Liver (tissue), 3 donors: ENCODE measurements around the gene ARFIP1.

Source experiments
- JUND ChIP-seq, 2 donors: IDR thresholded peaks; 2 replicates each; pipeline ENCODE4 v1.6.1; 2016; ENCODE audit warnings: antibody characterized with exemption in 2 of 2
- MAX ChIP-seq: IDR thresholded peaks from 2 replicates; pipeline ENCODE4 v1.6.1; 2016; ENCODE audit warnings: antibody characterized with exemption
- RAD21 ChIP-seq, 2 donors: IDR thresholded peaks; 2 replicates each; pipeline ENCODE4 v1.6.1; 2016; ENCODE audit warnings: antibody characterized with exemption in 2 of 2, mild to moderate bottlenecking in 2 of 2
- SP1 ChIP-seq: IDR thresholded peaks from 2 replicates; pipeline ENCODE4 v1.6.1; 2018; ENCODE audit warnings: antibody characterized with exemption, mild to moderate bottlenecking
- YY1 ChIP-seq: IDR thresholded peaks from 2 replicates; pipeline ENCODE4 v1.6.1; 2016; ENCODE audit warnings: antibody characterized with exemption, mild to moderate bottlenecking
- TF ChIP-seq, protein P1 (sequence below): fragments of 150-350 bp; IDR thresholded peaks from 2 replicates; pipeline ENCODE4 v1.5.1; 2017; ENCODE audit warnings: improper control_type of control experiment, low read depth, low read length; ENCODE audit not compliant: missing input control
- TF ChIP-seq, protein P2 (sequence below): IDR thresholded peaks from 2 replicates; pipeline ENCODE4 v1.6.1; 2016; ENCODE audit warnings: antibody characterized with exemption
- donor health status: healthy.
- donor health status: healthy.

- TF ChIP-seq, protein P1, sequence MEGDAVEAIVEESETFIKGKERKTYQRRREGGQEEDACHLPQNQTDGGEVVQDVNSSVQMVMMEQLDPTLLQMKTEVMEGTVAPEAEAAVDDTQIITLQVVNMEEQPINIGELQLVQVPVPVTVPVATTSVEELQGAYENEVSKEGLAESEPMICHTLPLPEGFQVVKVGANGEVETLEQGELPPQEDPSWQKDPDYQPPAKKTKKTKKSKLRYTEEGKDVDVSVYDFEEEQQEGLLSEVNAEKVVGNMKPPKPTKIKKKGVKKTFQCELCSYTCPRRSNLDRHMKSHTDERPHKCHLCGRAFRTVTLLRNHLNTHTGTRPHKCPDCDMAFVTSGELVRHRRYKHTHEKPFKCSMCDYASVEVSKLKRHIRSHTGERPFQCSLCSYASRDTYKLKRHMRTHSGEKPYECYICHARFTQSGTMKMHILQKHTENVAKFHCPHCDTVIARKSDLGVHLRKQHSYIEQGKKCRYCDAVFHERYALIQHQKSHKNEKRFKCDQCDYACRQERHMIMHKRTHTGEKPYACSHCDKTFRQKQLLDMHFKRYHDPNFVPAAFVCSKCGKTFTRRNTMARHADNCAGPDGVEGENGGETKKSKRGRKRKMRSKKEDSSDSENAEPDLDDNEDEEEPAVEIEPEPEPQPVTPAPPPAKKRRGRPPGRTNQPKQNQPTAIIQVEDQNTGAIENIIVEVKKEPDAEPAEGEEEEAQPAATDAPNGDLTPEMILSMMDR, result no peak
- TF ChIP-seq, protein P2, sequence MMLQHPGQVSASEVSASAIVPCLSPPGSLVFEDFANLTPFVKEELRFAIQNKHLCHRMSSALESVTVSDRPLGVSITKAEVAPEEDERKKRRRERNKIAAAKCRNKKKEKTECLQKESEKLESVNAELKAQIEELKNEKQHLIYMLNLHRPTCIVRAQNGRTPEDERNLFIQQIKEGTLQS, result no peak
- TF ChIP-seq RAD21 (IDR thresholded peaks at IDR 0.05) (no peak), MAX (no peak), SP1 (no peak), JUND (IDR thresholded peaks at IDR 0.05) (no peak), YY1 (no peak)
These were observed 158.6 kb downstream of the ARFIP1 start for GRCh38 chr4:152938237-152938947.
